Measurements from ENCODE around the gene LHPP. TPM values are rescaled to one million over a fixed set of nuclear protein-coding genes. Genes with fewer than 3 reads are reported as not detected.

LHPP gene
- total RNA-seq, 2 donors from 2014 or later, result 4.9 to 9.9 TPM

GRCh38 chr10:124551097-124551496, 89.5 kb downstream of the LHPP start:
- no peak overlapping the region for H3K27ac ChIP-seq
- H3K4me3 ChIP-seq, result no peak overlapping the region
- 80 to 92% methylated on average over 3 to 5 of the region's 9 CpGs for WGBS, 2 donors

GRCh38 chr10:124551755-124552154, 90.1 kb downstream of the LHPP start:
- no peak overlapping the region for H3K4me3 ChIP-seq
- no peaks in the 10 kb centered on the region for H3K27me3 ChIP-seq
- ATAC-seq, result no peak
- H3K4me1 ChIP-seq, result no peaks in the 10 kb centered on the region
- TF ChIP-seq, protein P1, sequence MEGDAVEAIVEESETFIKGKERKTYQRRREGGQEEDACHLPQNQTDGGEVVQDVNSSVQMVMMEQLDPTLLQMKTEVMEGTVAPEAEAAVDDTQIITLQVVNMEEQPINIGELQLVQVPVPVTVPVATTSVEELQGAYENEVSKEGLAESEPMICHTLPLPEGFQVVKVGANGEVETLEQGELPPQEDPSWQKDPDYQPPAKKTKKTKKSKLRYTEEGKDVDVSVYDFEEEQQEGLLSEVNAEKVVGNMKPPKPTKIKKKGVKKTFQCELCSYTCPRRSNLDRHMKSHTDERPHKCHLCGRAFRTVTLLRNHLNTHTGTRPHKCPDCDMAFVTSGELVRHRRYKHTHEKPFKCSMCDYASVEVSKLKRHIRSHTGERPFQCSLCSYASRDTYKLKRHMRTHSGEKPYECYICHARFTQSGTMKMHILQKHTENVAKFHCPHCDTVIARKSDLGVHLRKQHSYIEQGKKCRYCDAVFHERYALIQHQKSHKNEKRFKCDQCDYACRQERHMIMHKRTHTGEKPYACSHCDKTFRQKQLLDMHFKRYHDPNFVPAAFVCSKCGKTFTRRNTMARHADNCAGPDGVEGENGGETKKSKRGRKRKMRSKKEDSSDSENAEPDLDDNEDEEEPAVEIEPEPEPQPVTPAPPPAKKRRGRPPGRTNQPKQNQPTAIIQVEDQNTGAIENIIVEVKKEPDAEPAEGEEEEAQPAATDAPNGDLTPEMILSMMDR (IDR thresholded peaks at IDR 0.05), result no peak
- TF ChIP-seq POLR2A (IDR thresholded peaks at IDR 0.05), result no peak
- no peak overlapping the region for H3K27ac ChIP-seq
- no peaks in the 10 kb centered on the region for H3K36me3 ChIP-seq (replicated peaks in 1 of 2; ENCODE audit: insufficient read depth in 1 of 2, low read depth in 2 of 2)
- H3K9me3 ChIP-seq, result no peaks in the 10 kb centered on the region
- intact Hi-C loops (cut with DNase I), result no loop called here
- 85 to 87% methylated on average over 3 to 11 of the region's 11 CpGs for WGBS, 2 donors
- no peak for DNase-seq

More at GRCh38 chr10:124551097-124551496, 89.5 kb downstream of the LHPP start:
- no peaks in the 10 kb centered on the region for H3K27me3 ChIP-seq
- H3K36me3 ChIP-seq (replicated peaks in 1 of 2; ENCODE audit: insufficient read depth in 1 of 2, low read depth in 2 of 2), result no peaks in the 10 kb centered on the region
- H3K4me1 ChIP-seq, result no peaks in the 10 kb centered on the region
- H3K9me3 ChIP-seq, result no peaks in the 10 kb centered on the region
- no peak for ATAC-seq
- no peak for DNase-seq
- TF ChIP-seq, protein P1 (IDR thresholded peaks at IDR 0.05), result no peak
- no peak for TF ChIP-seq POLR2A (IDR thresholded peaks at IDR 0.05)
- intact Hi-C loops (cut with DNase I), result no loop called here

- WGBS, 2 donors, result 82 to 91% methylated on average over 14 of the region's 14 CpGs
- DNase-seq, result no peak
- intact Hi-C loops (cut with DNase I), result no loop called here
- TF ChIP-seq, protein P1 (IDR thresholded peaks at IDR 0.05), result no peak
- TF ChIP-seq POLR2A (IDR thresholded peaks at IDR 0.05), result no peak
- Histone ChIP-seq H3K36me3 (replicated peaks in 1 of 2; ENCODE audit: insufficient read depth in 1 of 2, low read depth in 2 of 2) (no peaks in the 10 kb centered on the region), H3K4me1 (no peaks in the 10 kb centered on the region), H3K4me3 (no peak overlapping the region), H3K27ac (no peak overlapping the region), H3K9me3 (no peaks in the 10 kb centered on the region), H3K27me3 (no peaks in the 10 kb centered on the region)
- no peak for ATAC-seq
Measured at GRCh38 chr10:124552691-124553276, 91.2 kb downstream of the LHPP start.

DNA sequence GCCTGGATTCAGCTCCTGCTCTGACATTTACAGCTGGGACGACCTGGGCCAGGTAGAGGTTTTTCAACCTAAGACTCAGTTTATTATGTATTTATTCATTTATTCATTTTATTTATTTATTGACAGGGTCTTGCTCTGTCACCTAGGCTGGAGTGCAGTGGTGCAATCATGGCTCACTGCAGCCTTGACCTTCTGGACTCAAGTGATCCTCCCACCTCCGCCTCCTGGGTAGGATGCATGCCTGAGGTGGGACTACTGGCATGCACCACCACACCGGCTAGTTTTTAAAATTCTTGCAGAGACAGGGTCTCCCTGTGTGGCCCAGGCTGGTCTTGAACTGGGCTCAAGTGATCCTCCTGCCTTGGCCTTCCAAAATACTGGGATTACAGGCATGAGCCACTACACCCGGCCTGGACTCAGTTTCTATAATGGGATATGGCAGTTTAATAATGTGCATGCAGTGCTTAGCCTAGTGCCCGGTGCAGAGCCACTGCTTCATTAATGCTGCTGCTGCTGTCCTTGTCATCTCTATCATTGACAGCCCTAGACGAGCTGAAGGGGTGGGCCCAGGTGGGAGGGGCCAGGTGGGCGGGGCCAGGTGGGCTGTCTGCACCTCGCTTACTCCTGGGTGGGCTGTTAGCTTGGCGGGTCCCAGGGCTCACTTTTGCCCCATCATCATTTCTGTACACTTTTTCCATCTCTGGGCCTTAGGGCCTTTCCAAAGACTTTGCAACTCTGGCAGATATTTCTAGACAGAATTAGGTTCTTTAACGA, 92.6 kb downstream of the LHPP start:
- no peak for TF ChIP-seq POLR2A (IDR thresholded peaks at IDR 0.05)
- TF ChIP-seq, protein P1 (IDR thresholded peaks at IDR 0.05), result no peak
- no peaks in the 10 kb centered on the region for H3K27me3 ChIP-seq
- intact Hi-C loops (cut with DNase I), result no loop called here
- no peaks in the 10 kb centered on the region for H3K9me3 ChIP-seq
- H3K27ac ChIP-seq, result no peak overlapping the region
- no peaks in the 10 kb centered on the region for H3K4me1 ChIP-seq
- H3K36me3 ChIP-seq (replicated peaks in 1 of 2; ENCODE audit: insufficient read depth in 1 of 2, low read depth in 2 of 2), result no peaks in the 10 kb centered on the region
- DNase-seq (no peak), ATAC-seq (no peak)
- WGBS, 2 donors, result 83 to 85% methylated on average over 10 of the region's 10 CpGs
- H3K4me3 ChIP-seq, result no peak overlapping the region
